GM18861 (cell line): ENCODE measurements around the gene PDE10A.
"Not testable (repeated sequence)": the region's sequence is repeated elsewhere in the genome, so short reads cannot be mapped to it uniquely, and the experiment has no call there.

Experiments used
- ATAC-seq: cut with Tn5 transposase; IDR thresholded peaks from one replicate; pipeline ENCODE4 v1.9.1; 2021; ENCODE audit not compliant: unreplicated experiment

The PDE10A gene

GRCh38 chr6:165558097-165558496 lies 104.9 kb downstream of the PDE10A start:
- ATAC-seq = not testable (repeated sequence)

- ATAC-seq = no peak
Observed at GRCh38 chr6:165557674-165558073, 105.4 kb downstream of the PDE10A start.

- peak; percentile 61 for ATAC-seq
Observed at GRCh38 chr6:165556116-165556843, 106.8 kb downstream of the PDE10A start.

GRCh38 chr6:165554644-165555043 lies 108.4 kb downstream of the PDE10A start:
- not testable (repeated sequence) for ATAC-seq

GRCh38 chr6:165552248-165552736 lies 110.7 kb downstream of the PDE10A start:
- ATAC-seq = no peak

- ATAC-seq = no peak
Observed at GRCh38 chr6:165551828-165552227, 111.2 kb downstream of the PDE10A start.

GRCh38 chr6:165548450-165548849 lies 114.6 kb downstream of the PDE10A start:
- no peak for ATAC-seq

- no peak for ATAC-seq
Observed at GRCh38 chr6:165545806-165546205, 117.2 kb downstream of the PDE10A start.

GRCh38 chr6:165543781-165544180 lies 119.3 kb downstream of the PDE10A start:
- ATAC-seq = no peak

GRCh38 chr6:165536911-165537310 lies 126.1 kb downstream of the PDE10A start:
- no peak for ATAC-seq

GRCh38 chr6:165519316-165519715 lies 143.7 kb downstream of the PDE10A start:
- no peak for ATAC-seq

GRCh38 chr6:165515963-165516624 lies 146.9 kb downstream of the PDE10A start:
- ATAC-seq = no peak

- no peak for ATAC-seq
Observed at GRCh38 chr6:165514621-165515020, 148.4 kb downstream of the PDE10A start.

- peak; percentile 97 for ATAC-seq
Observed at GRCh38 chr6:165511807-165512206, 151.2 kb downstream of the PDE10A start.

GRCh38 chr6:165508321-165508869 lies 154.6 kb downstream of the PDE10A start:
- ATAC-seq = no peak

GRCh38 chr6:165506657-165507056 lies 156.4 kb downstream of the PDE10A start:
- ATAC-seq = no peak

GRCh38 chr6:165500214-165500907 lies 162.7 kb downstream of the PDE10A start:
- ATAC-seq = not testable (repeated sequence)

- ATAC-seq = no peak
Observed at GRCh38 chr6:165497472-165497871, 165.6 kb downstream of the PDE10A start.

GRCh38 chr6:165488624-165489295 lies 174.3 kb downstream of the PDE10A start:
- no peak for ATAC-seq

- ATAC-seq = no peak
Observed at GRCh38 chr6:165487950-165488349, 175.1 kb downstream of the PDE10A start.

- ATAC-seq = no peak
Observed at GRCh38 chr6:165487347-165487746, 175.7 kb downstream of the PDE10A start.
